Anterior cingulate cortex (tissue), 58 donors: ENCODE data around the gene SPATA13.
"Not testable (repeated sequence)": the region's sequence is repeated elsewhere in the genome, so short reads cannot be mapped to it uniquely, and the experiment has no call there.

Experiments
- DNase-seq, 58 donors: peaks; one replicate each; lab custom pipeline; 2025; lab: John Stamatoyannopoulos, UW

The SPATA13 gene

GRCh38 chr13:24192057-24192810 is 31.7 kb downstream of the SPATA13 start:
- DNase-seq = no peak

GRCh38 chr13:24192811-24193162 is 32.3 kb downstream of the SPATA13 start:
- no peak for DNase-seq

- DNase-seq = no peak
Measured at GRCh38 chr13:24194447-24194846, 33.9 kb downstream of the SPATA13 start.

GRCh38 chr13:24195626-24196025 is 35.1 kb downstream of the SPATA13 start:
- DNase-seq = no peak

- no peak for DNase-seq
Measured at GRCh38 chr13:24196593-24197197, 36.2 kb downstream of the SPATA13 start.

- DNase-seq = no peak
Measured at GRCh38 chr13:24199016-24199415, 38.5 kb downstream of the SPATA13 start.

- DNase-seq = no peak
Measured at GRCh38 chr13:24202215-24202614, 41.7 kb downstream of the SPATA13 start.

GRCh38 chr13:24203273-24203672 is 42.8 kb downstream of the SPATA13 start:
- no peak for DNase-seq

GRCh38 chr13:24203811-24204210 is 43.3 kb downstream of the SPATA13 start:
- no peak for DNase-seq

- not testable (repeated sequence) for DNase-seq
Measured at GRCh38 chr13:24205076-24205475, 44.6 kb downstream of the SPATA13 start.

- no peak for DNase-seq
Measured at GRCh38 chr13:24207841-24208667, 47.5 kb downstream of the SPATA13 start.

GRCh38 chr13:24209138-24209537 is 48.6 kb downstream of the SPATA13 start:
- DNase-seq = no peak

GRCh38 chr13:24212254-24212653 is 51.7 kb downstream of the SPATA13 start:
- no peak for DNase-seq

GRCh38 chr13:24212674-24213073 is 52.2 kb downstream of the SPATA13 start:
- peak in 3 of 58 donors; percentile 15 to 22 (median 17) for DNase-seq

- no peak for DNase-seq
Measured at GRCh38 chr13:24213932-24214331, 53.4 kb downstream of the SPATA13 start.

- DNase-seq = no peak
Measured at GRCh38 chr13:24214528-24214927, 54.0 kb downstream of the SPATA13 start.

GRCh38 chr13:24215126-24215525 is 54.6 kb downstream of the SPATA13 start:
- DNase-seq = peak in 1 of 58 donors; percentile 32

- peak in 28 of 58 donors; percentile 20 to 84 (median 47) for DNase-seq
Measured at GRCh38 chr13:24215732-24216131, 55.2 kb downstream of the SPATA13 start.

GRCh38 chr13:24216176-24216575 is 55.7 kb downstream of the SPATA13 start:
- no peak for DNase-seq

- DNase-seq = not testable (repeated sequence)
Measured at GRCh38 chr13:24216779-24217178, 56.3 kb downstream of the SPATA13 start.

- DNase-seq = peak in 7 of 58 donors; percentile 25 to 61 (median 44)
Measured at GRCh38 chr13:24217601-24218281, 57.2 kb downstream of the SPATA13 start.
